Lung (tissue), 12 donors: Measurements from ENCODE around the gene MAGEF1. TPM values are rescaled to one million over a fixed set of nuclear protein-coding genes. Genes with fewer than 3 reads are reported as not detected.

ENCODE experiments used
- ATAC-seq: fragments of 200-7000 bp; cut with Tn5 transposase; one replicate; pipeline ENCODE4 v1.9.1; 2020; ENCODE audit warnings: moderate number of reproducible peaks; ENCODE audit not compliant: insufficient read depth, low FRiP score
- DNase-seq, 3 donors: peaks; one replicate each; pipeline ENCODE4 v3.0.0-alpha.2; 2013 to 2017
- H3K27ac ChIP-seq, 2 donors: one replicate each; pipeline ENCODE4 v1.5.1; 2013; ENCODE audit warnings: mild to moderate bottlenecking in 2 of 2, moderate library complexity in 2 of 2, control low read depth in 1 of 2, inconsistent platforms in 1 of 2, low read depth in 1 of 2, low read length in 1 of 2
- H3K27me3 ChIP-seq, 3 donors: one replicate each; pipeline ENCODE4 v1.5.1; 2013; ENCODE audit warnings: low read length in 2 of 3; ENCODE audit not compliant: control insufficient read depth in 3 of 3, insufficient read depth in 3 of 3
- H3K36me3 ChIP-seq, 4 donors: one replicate each; pipeline ENCODE4 v1.5.1; 2013; ENCODE audit warnings: low read length in 4 of 4, mild to moderate bottlenecking in 1 of 4, moderate library complexity in 1 of 4; ENCODE audit not compliant: control insufficient read depth in 4 of 4, insufficient read depth in 4 of 4
- H3K4me1 ChIP-seq, 5 donors: one replicate each; pipeline ENCODE4 v1.5.1; 2013; ENCODE audit warnings: low read length in 5 of 5, mild to moderate bottlenecking in 2 of 5, moderate library complexity in 1 of 5; ENCODE audit not compliant: control insufficient read depth in 5 of 5, insufficient read depth in 5 of 5
- H3K4me3 ChIP-seq: one replicate; pipeline ENCODE4 v1.5.1; 2013; ENCODE audit warnings: mild to moderate bottlenecking, control low read depth, moderate library complexity
- H3K9ac ChIP-seq, 2 donors: one replicate each; pipeline ENCODE4 v1.5.1; 2013; ENCODE audit warnings: low read length in 2 of 2, control low read depth in 1 of 2; ENCODE audit not compliant: insufficient read depth in 1 of 2
- H3K9me3 ChIP-seq, 4 donors: one replicate each; pipeline ENCODE4 v1.5.1; 2013; ENCODE audit warnings: low read length in 3 of 4, mild to moderate bottlenecking in 1 of 4, moderate library complexity in 1 of 4; ENCODE audit not compliant: control insufficient read depth in 4 of 4, insufficient read depth in 3 of 4
- WGBS, 2 donors: extraction: QIAGEN DNeasy Blood & Tissue Kit; methylation state at CpG; one replicate each; pipeline ENCODE4 v1.1.7; 2013; 5-methylcytosine and 5-hydroxymethylcytosine counted together
- polyA plus RNA-seq, 2 donors: library from polyadenylated mRNA; stranded (reverse); fragments of 200-250 nt; gene quantifications; one replicate each; pipeline ENCODE4 v1.2.1, GENCODE V29; 2013
- total RNA-seq, 2 donors: library from RNA; depleted of rRNA in 1 of 2; stranded (reverse); fragments of >200 nt in 1 of 2; gene quantifications; one replicate each; pipeline ENCODE4 v1.2.1, GENCODE V29; 2014 to 2021
- TF ChIP-seq, protein P1 (sequence below): IDR thresholded peaks from 2 replicates; pipeline ENCODE4 v1.5.1; 2012; ENCODE audit warnings: mild to moderate bottlenecking; ENCODE audit errors: control extremely low read depth, extremely low read depth
- donor health status: control.
- donor health status: control.
- donor health status: Bipolar disorder and iron deficiency.
- donor health status: healthy.
- donor health status: DM: yes; HTN: yes; CAD: no.

The MAGEF1 gene
- total and polyA plus RNA-seq, 4 donors = 30.1 to 36.1 (median 33.1) TPM

DNA sequence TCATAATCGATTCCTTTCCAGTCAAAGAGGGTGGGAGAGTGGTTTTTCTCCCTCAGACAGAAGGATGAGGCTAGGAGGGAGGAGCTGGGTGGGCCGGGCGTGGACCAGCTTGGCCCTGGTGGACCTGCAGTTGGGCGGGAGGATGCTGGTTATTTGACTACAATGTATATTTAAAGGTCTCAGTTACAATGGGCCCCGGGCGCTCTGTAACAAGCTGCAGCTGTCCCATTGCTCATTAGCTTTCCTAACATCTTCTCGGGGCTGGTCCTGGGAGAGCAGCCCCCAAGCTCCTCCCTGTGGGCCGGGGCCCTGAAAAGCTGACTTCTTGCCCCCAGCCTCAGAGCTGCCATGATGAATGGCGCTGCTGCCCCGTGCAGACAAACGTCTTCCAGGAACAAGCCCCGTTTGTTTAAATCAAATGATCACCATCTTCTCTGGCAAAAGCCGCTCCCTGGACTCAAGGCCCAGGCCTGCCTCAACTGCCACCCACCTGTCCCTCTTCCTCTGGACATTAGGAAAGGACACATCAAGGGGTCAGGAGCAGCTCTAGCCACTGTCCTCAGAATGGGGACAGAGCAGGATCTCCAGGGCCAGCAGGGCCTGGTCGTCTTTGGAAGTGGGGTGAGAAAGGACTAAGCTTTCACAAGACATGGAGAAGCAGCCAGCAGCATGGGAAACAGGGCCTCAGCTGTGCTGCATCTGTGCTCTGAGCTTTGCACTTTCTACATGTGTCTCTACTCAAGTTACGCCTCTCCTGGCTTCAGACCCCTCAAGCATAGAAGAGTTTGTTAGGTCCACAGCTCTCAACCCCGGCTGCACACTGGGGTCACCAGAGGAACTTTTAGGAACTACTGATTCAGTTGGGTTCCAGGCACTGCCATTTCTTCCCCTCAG lies 38.6 kb downstream of the MAGEF1 start:
- Histone ChIP-seq H3K9me3 (no peaks in the 10 kb centered on the region), H3K36me3 (no peaks in the 10 kb centered on the region), H3K27me3 (no peaks in the 10 kb centered on the region), H3K27ac (no peak overlapping the region), H3K4me1 (peaks cover 0 to 31% (median 11%) of the 10 kb centered on the region in 5 donors), H3K4me3 (no peak overlapping the region), H3K9ac (no peak overlapping the region)
- ATAC-seq (no peak), DNase-seq (peak; percentile 91 to 95 (median 92))
- TF ChIP-seq, protein P1, sequence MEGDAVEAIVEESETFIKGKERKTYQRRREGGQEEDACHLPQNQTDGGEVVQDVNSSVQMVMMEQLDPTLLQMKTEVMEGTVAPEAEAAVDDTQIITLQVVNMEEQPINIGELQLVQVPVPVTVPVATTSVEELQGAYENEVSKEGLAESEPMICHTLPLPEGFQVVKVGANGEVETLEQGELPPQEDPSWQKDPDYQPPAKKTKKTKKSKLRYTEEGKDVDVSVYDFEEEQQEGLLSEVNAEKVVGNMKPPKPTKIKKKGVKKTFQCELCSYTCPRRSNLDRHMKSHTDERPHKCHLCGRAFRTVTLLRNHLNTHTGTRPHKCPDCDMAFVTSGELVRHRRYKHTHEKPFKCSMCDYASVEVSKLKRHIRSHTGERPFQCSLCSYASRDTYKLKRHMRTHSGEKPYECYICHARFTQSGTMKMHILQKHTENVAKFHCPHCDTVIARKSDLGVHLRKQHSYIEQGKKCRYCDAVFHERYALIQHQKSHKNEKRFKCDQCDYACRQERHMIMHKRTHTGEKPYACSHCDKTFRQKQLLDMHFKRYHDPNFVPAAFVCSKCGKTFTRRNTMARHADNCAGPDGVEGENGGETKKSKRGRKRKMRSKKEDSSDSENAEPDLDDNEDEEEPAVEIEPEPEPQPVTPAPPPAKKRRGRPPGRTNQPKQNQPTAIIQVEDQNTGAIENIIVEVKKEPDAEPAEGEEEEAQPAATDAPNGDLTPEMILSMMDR = no peak
- WGBS, 2 donors = 77 to 86% methylated on average over 16 of the region's 16 CpGs

DNA sequence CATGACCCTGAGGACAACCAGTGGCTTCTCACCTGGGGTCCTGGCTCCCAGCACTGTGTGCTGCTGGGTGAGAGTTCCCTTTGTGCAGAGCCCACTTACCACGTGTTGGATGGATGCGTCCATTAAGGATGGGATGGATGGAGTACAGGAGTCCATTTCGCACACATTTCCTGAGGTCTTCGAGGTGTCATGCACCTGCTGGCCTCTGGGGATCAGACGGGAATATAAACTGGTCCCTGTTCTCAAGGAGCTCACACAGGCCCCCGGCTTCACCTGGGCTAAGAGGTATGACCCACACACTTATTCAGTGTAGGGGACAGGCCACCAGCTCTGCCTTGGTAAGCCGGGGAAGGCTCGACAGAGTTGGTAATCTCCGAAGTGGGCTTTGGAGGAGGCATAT lies 39.5 kb downstream of the MAGEF1 start:
- TF ChIP-seq, protein P1 = no peak
- no peak overlapping the region for H3K4me3 ChIP-seq
- 92 to 97% methylated on average over 9 of the region's 9 CpGs for WGBS, 2 donors
- H3K27me3 ChIP-seq = no peaks in the 10 kb centered on the region
- H3K4me1 ChIP-seq = peaks cover 0 to 22% (median 11%) of the 10 kb centered on the region in 5 donors
- H3K36me3 ChIP-seq = no peaks in the 10 kb centered on the region
- no peak overlapping the region for H3K27ac ChIP-seq
- DNase-seq = no peak
- H3K9ac ChIP-seq = no peak overlapping the region
- H3K9me3 ChIP-seq = no peaks in the 10 kb centered on the region
- no peak for ATAC-seq

DNA sequence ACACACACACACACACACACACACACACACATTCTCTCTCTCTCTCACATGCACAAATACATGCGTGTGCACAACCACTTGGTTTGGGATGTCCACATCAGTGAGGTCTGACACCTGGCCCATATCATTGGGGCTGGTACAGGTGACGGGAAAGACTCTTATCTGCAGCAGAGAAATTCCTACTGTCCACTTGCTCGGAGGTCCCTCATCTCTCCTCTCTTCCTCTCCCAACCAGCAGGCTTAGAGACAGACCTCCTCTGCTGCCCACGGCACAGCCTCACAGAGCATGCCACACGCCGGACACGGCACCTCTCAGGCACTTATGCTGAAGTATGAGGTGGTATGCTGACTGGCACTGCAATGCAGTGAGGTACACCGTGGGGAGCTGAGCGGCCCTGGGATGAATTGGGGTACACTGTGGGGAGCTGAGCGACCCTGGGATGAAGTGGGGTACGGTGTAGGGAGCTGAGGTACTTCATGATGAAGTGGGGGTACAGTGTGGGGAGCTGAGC lies 41.7 kb downstream of the MAGEF1 start:
- ATAC-seq (no peak), DNase-seq (no peak)
- no peaks in the 10 kb centered on the region for H3K27me3 ChIP-seq
- H3K4me1 ChIP-seq = peaks cover 0 to 21% (median 11%) of the 10 kb centered on the region in 5 donors
- no peaks in the 10 kb centered on the region for H3K36me3 ChIP-seq
- no peak overlapping the region for H3K9ac ChIP-seq
- no peak overlapping the region for H3K4me3 ChIP-seq
- H3K9me3 ChIP-seq = no peaks in the 10 kb centered on the region
- no peak overlapping the region for H3K27ac ChIP-seq
- TF ChIP-seq, protein P1 = no peak
- WGBS, 2 donors = 73 to 82% methylated on average over 11 of the region's 11 CpGs
